HG03558 (cell line): ENCODE measurements around the gene ELF1.
A peak's percentile ranks its signal among the peaks of the same experiment; 100 is the strongest.
"Not testable (repeated sequence)": the region's sequence is repeated elsewhere in the genome, so short reads cannot be mapped to it uniquely, and the experiment has no call there.

Experiments
- ATAC-seq: cut with Tn5 transposase; IDR thresholded peaks from one replicate; pipeline ENCODE4 v1.9.1; 2021; ENCODE audit warnings: moderate number of reproducible peaks; ENCODE audit not compliant: unreplicated experiment; ENCODE audit errors: extremely low read depth

ELF1 gene

DNA sequence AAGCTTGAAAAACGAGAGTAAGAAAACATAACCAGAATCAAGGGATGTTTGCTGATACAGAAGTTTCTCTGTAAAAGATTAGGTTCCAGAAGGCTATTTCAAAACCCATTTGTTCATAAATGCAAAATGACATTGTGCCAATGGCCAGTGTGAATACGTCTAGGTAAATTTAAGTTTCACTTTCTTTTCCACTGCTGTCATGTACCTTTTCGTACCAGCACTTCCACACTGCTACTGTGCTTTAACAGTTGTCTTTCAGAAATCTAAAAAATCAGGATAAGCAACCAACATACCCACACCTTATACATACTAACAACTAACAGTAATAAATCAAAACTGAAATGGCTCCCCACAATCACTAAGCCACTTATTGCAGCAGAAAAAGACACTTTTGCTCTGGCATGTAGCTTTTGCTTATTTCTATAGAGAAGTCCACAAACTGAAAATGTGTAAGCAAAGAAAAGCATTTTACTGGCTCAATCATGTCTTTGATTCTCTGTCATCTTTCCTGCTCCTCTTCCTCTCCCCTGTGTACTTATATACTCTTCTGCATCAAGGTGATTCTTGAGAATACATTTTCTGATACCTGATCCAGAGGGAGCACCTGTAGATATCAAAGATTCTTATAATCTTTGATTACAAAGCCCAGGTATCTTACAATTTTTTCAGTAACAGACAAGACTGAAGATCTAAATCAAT, 34.3 kb downstream of the ELF1 start:
- ATAC-seq, result no peak

DNA sequence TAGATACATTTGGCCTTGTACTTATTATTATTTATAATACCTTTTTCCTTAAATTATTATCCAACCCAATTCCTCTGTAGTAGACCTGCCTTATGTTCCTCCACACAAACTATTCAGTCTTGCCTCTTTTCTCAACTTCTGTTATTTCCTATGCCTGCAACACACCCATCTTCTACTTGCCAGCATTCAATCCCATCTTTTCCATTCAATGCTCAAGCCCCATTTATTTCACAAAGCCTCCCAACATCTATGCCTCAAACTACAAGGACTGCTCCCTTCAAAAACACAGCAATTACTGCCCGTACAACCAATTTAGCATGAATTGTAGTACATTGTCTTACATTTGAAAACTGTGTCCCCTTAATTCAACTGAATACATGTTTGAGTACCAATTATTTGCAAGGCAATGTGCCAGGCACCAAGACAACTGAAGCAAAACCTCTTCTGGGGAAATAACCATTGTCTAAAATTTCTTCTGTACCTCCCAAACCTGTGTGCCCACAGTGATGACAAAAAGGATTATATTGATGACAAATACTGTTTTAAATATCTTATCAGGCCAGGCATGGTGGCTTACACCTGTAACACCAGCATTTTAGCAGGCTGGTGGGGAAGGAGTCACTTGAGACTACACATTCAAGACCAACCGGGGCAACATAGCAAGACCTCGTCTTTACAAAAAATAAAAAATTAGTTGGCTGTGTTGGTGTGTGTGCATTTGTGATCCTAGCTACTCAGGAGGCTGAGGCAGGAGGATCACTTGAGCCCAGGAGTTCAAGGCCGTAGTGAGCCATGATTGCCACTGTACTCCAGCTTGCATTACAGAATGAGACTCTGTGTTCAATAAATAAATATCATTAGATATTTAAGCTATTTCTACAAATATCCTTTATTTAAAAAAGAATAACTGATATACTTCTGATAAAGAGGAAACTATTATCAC, 35.1 kb downstream of the ELF1 start:
- no peak for ATAC-seq

DNA sequence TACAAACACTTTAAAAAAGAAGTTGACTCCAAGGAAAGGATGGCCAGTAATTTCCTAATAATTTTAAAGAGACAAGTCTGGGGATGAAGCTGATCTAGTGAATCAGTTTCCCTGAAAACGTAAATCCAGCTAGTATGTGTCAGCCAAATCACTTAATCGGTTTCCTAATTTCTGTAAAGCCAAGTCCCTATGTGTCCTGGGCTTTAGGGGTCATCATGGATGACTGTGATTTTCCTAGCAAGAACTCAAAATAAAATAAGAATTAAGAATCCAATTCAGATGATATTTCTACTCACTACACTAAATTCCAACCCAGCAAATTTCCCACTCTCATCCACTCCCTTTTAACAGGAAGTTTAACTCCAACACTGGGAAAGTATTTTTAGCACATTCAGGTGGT, 35.9 kb downstream of the ELF1 start:
- no peak for ATAC-seq

DNA sequence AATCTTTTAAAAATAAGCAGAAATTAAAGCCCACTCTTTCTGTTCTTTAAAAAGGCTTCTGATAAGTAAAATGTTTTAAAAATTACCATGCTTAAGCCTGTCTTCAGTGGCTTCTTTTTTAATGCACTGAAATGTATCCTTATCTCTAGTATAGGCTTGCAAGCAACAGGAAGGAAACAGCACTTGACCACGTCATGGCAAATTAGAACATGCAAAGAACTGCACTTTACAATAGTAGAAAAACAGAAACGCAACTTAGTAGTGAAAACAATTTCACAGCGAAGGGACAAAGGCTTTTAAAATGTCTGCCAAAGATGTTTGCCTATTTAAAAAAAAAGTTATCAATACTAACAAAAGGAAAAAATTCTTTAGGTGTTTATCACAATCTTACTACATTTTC, 36.3 kb downstream of the ELF1 start:
- peak; percentile 30 for ATAC-seq

DNA sequence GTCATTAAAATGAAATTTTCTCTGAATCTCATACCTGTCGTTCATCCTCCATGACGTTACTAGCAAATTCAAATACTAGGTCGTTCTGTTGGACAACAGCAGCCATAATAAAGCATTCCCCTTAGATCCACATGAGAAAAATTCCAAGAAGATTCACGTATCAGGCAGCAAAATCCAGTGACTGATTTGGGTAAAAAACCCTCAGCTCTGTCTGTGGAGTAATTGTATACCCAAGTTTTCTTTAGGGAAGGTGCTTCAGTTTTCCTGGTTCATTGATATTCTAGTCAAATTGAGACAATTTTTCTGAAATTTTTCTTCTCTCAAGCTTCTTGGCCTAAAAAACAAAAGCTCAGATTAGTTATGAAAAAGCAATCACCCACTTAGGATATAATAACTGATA, 37.2 kb downstream of the ELF1 start:
- ATAC-seq, result no peak

DNA sequence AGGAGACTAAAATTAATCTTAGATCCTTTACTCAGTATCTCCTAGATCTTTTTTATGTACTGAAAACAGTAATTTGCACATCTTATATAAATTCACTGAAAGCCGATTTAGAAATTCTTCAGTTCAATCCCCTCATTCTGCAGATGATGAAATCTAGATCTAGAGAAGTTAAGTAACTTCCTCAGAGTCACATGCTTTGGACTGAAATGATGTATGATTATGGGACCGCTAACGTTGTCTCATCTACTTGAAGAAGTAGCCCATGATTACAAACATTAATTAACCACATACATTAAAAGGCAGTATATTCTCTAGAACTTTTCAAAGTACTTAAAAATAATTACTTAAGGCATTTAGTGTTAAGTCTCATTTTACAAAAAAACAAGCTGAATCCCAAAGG, 37.8 kb downstream of the ELF1 start:
- ATAC-seq, result no peak

DNA sequence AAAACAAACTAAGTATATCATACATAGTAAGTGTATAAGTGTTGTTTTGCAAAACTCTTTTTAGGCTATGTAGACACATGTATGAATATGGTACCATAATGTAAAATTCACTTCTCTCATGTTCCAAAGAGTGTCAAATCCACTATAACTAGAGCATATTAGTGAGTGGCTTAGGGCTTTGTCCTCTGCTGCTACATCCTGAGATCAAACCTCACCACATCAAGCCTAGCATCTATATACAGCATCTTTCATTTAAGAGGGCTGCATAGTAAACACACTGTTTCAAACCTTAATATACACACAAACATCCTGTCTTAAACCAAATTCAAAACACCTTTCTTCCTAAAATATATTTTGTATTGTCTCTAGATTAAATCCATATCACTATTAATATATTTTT, 38.7 kb downstream of the ELF1 start:
- no peak for ATAC-seq

DNA sequence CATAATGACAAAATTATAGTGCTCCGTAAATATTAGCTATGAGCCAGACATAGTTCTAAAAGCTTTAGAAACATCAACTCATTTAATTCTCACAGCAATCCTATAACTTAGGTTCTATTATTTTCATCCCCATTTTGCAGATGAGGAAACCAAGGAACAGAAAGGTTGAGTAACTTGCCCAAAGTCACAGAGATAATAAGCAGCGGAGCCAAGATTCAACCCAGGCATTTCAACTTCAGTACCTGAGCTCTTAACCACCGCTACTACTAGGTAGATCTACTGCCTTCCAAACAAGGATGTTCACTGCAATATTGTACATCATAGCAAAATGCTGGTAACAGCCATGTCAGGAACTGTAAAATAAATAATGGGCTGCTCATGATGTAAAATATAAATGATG, 39.9 kb downstream of the ELF1 start:
- no peak for ATAC-seq

DNA sequence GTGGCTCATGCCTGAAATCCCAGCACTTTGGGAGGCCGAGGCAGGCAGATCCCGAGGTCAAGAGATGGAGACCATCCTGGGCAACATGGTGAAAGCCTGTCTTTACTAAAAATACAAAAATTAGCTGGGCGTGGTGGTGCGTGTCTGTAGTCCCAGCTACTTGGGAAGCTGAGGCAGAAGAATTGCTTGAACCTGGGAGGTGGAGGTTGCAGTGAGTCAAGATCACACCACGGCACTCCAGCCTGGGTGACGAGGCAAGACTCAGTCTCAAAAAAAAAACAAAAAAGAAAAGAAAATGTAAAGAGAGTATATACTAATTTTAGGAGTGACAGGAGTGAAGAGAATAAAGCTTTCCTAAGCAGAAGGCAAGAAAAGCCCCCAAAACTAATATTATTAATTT, 41.0 kb downstream of the ELF1 start:
- ATAC-seq, result not testable (repeated sequence)

DNA sequence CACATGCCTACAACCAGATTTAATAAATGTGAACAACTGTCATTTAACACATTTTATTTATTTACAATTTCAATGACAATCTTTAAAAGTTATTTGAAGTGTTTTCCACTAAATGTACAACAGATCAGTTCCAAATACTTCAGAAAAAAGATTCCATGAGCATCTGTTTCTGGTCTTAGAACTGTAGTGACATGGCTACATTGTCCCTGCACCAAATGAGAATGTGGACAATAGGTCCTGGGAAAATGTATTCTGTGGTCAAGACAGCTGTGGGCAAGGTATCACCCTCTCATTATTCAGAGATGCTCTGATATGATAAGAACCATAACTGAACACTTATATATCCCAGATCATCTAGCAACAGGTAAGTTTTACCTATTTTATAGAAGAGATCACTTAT, 43.7 kb downstream of the ELF1 start:
- no peak for ATAC-seq

DNA sequence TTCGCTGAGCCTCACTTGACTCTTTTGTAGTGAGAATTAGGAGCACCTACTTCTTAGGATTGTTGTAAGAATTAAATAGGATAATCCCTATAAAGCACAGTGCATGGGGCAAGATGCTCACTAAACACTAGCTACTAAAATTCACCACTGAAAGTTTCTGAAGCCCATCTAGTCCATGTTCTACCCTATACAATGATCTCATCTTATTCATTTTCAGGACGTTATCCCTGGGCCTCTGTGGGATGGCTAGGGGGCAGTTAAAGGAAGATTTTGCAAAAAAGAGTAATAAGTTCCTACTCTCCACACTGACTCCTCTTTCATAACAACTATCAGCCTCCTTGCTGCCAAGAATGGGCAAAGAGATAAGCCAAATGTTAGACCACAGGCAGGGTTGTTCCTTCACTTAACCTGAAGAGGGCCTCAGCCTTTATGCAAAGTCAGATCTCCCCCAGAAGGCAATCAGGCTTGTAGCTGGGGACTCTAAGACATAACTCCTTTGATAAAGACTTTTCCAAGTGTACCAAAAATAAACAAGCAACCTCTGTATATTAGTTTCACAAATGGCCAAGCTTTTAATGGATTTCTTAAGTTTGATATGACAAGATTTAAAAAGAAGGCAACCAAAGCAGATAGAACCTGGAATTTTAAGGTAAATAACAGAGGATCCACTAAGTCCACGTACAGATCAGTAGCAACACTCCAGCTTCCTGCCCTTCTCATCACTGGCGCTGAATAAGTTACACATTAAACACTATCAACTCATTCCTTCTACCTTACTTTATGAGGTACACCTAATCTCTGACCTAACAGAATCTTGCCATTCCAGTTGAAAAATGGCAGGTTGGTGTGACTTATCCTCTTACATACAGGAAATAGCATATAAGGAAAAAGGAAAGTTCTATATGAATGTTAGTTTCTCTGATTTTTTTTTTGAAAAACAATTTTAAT, 44.4 kb downstream of the ELF1 start:
- peak; percentile 37 for ATAC-seq

DNA sequence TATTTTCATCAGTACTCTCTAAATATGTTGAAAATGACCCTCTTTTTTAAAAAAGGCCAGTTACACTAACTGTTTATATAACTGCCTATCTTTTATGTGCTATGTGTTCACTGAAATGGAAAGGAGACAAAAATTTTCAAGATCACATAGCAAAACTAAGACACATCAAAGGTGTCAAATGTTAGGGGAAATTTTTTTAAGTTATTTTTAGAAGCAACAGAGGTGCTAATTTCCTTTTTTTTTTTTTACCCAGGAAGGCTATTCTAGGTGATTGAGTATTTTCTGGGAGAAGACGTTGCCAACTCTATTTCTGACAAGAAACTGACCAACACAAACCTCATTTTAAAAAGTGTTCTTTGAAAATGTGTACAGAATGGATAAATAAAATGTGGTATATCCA, 45.7 kb downstream of the ELF1 start:
- ATAC-seq, result no peak

DNA sequence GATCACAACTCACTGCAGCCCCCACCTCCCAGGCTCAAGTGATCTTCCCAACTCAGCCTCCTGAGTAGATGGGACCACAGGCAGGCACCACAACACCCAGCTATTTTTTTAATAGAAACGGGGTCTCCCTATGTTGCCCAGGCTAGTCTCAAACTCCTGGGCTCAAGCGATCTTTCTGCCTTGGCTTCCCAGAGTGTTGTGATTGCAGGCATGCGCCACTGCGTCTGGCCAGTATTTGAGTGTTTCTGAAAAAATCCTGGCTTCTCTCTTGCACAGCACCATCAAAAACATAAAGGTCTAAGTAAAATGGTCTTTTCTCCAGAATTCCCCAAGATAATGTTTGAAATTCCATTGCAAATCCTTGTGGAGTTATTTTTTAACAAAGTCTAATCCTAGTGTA, 47.8 kb downstream of the ELF1 start:
- ATAC-seq, result no peak

DNA sequence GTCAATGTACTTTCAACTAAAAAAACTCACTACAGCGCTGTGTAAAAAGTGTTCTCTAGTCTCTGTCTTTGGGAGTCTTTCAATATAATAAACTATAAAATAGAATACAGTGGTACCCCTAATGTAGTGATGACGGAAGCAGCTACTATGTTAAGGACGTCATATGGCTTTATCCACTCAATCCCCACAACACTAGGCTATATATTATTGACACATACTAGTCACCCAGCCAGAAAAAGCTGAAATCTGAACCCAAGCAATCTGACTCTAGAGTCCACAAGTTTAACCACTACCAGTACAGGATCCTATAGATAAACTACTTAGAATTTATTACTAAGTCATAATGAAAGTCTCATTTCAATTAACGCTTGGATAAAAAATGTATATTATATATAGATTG, 48.3 kb downstream of the ELF1 start:
- ATAC-seq, result no peak

DNA sequence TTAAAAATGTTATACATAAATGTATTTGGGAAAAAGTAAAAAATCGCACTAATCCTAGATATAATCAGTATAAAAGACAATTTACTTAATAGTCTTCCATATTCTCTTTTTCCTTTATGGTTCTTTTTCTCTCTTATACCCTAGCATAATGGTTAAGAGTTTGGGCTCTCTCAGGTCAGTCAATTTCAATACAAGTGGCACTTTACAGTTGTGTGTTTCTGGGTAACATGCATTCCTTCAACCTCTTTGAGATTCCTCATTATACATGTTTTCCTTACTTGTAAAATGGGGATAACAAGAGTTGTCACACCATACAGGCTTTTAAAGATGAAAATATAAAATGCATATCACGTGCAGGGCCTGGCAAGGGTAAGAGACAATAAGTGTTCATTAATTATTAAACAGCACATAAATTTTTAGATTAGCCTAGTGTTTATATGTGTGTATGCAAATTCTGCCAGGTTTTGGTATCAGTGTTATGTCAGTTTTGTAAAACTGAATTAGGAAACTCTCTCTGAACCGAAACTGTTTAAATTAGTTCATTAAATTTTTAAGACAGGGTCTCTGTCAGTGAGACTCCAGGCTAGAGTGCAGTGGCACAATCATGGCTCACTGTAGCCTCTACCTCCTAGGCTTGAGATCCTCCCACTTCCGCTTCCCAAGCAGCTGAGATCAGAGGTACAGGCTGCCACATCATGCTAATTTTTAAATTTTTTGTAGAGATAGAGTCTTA, 49.8 kb downstream of the ELF1 start:
- ATAC-seq, result peak; percentile 41

DNA sequence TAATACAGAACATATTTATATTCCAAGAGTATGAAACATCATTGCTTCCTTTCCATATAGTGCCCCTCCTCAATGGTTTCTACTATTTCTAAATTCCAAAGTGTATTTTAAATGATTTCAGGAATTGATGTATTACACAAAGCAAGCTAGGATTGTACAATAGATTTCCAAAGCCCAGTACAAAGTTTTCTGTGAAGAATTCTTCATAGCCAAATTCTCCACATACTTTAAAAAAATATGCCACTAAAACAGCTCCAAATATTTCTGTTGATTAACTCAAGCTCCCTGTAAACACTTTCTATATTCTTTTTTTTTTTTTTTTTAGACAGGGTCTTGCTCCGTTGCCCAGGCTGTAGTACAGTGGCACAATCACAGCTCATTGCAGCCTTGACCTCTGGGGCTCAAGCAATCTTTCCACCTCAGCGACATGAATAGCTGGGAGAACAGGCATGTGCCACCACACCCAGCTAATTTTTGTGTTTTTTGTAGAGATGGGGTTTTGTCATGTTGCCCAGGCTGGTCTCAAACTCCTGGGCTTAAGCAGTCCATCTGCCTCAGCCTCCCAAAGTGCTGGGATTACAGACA, 50.6 kb downstream of the ELF1 start:
- no peak for ATAC-seq

DNA sequence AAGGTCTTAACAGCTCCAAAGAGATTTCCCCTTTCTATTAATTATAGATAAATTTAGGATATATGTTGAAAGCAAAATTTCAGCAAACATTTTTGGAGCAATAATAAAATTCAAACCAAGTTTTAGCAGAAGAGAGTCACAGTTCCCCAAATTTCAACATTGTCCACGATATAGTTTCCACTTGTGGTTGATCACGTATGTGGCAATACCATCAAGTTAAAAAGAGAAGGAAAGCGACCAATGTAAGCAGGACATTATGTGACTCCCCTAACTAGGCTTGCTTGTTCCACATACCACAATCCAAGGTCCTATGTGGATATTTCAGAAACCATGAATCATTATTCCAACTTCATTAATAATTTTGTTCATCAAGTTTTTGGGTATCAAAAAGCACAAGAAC, 52.8 kb downstream of the ELF1 start:
- no peak for ATAC-seq

DNA sequence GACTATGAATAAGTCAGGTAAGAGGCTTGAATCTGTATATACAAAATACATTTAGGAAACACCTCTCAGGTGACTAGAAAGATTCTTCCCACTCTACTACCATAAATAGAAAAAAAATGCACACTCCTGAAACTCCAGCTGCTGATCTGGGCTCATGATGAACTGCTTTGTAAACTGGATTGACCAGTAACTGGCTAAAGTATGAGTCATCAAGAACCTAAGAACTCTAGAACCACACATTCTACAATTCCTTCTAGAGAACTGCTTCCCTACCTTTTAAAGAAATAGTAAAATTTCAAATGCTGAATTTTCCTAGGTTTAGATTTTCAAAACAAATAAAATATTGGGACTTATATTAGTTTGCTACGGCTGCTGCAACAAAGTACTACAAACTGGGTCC, 55.2 kb downstream of the ELF1 start:
- ATAC-seq, result no peak

DNA sequence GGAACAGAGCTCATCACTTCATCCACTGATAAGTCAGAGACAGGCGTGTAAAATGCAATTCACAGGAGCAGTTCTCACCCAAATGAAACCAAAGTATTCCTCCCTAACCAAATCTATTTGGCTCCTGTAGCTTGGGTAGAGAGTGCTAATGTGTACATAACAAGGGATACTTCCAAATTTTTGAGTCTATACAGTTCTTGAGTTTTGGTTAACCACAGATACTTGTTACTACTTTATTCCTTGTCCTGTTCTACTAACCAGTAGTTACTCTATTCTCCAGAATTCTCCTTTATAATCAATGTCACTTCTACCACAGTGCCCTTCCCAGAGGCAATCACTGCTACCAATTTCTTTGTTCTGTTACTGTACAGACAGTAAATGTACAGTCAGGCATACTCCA, 57.3 kb downstream of the ELF1 start:
- ATAC-seq, result no peak

DNA sequence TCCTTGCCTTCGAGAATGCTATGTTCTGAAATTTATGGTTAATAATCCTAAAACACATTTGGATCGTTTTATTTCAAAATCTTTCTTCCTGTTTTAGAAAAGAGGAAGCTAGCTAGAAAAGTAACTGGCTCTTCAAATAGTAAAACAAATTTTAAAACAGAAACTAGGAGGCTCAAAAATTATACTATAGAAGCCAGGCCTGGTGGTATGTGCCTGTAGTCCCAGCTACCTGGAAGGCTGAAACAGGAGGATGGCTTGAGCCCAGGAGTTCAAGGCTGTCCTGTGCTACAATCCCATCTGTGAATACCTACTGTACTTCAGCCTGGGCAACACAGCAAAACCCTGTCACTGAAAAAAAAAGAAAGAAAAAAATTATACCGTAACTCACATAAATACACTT, 57.9 kb downstream of the ELF1 start:
- ATAC-seq, result no peak
